Measurements from ENCODE around the gene PUM2.

- TF ChIP-seq POLR2A (IDR thresholded peaks at IDR 0.05; ENCODE audit: borderline replicate concordance, extremely low read depth, insufficient read depth, insufficient read length) (no peak), ZFX (IDR thresholded peaks at IDR 0.05) (no peak), CEBPB (IDR thresholded peaks at IDR 0.05; ENCODE audit: low read depth) (no peak), POLR2AphosphoS5 (IDR thresholded peaks at IDR 0.05; ENCODE audit: low read depth, low read length) (no peak), CTCF (IDR thresholded peaks at IDR 0.05 in 2 of 3, conservative IDR thresholded peaks at IDR 0.05 in 1 of 3; ENCODE audit: borderline replicate concordance in 1 of 3, insufficient read depth in 1 of 3, low read depth in 2 of 3, low read length in 2 of 3) (no peak), TCF7L2 (IDR thresholded peaks at IDR 0.05; ENCODE audit: borderline replicate concordance, extremely low read depth, insufficient read depth, insufficient read length) (no peak), ZBTB33 (IDR thresholded peaks at IDR 0.05; ENCODE audit: extremely low read depth, insufficient replicate concordance, low read length) (no peak), ATF3 (IDR thresholded peaks at IDR 0.05) (no peak), SRF (IDR thresholded peaks at IDR 0.05; ENCODE audit: low read depth) (no peak), ZNF274 (IDR thresholded peaks at IDR 0.05; ENCODE audit: low read depth, low read length) (no peak), REST (IDR thresholded peaks at IDR 0.05; ENCODE audit: low read depth) (no peak), JUND (IDR thresholded peaks at IDR 0.05) (no peak), EZH2 (IDR thresholded peaks at IDR 0.05) (no peak), RAD21 (IDR thresholded peaks at IDR 0.05; ENCODE audit: low read depth) (no peak)
Measured at GRCh38 chr2:20235655-20236305, 114.9 kb downstream of the PUM2 start.

Data from HCT116 (cell line).